ENCODE measurements around the gene IER5.
A peak's percentile ranks its signal among the peaks of the same experiment; 100 is the strongest.

IER5 gene

GRCh38 chr1:181117648-181118449 is 29.3 kb downstream of the IER5 start (continued):
- TF ChIP-seq ZNF202 (tag by site-specific recombination; IDR thresholded peaks at IDR 0.05; ENCODE audit: borderline replicate concordance): no peak
- no peak for TF ChIP-seq SALL2 (tag by site-specific recombination; IDR thresholded peaks at IDR 0.05; ENCODE audit: borderline replicate concordance)
- TF ChIP-seq KLF10 (tag by site-specific recombination; IDR thresholded peaks at IDR 0.05): no peak
- TF ChIP-seq KLF1 (tag by site-specific recombination; IDR thresholded peaks at IDR 0.05): peak; percentile 39
- TF ChIP-seq, protein P1, sequence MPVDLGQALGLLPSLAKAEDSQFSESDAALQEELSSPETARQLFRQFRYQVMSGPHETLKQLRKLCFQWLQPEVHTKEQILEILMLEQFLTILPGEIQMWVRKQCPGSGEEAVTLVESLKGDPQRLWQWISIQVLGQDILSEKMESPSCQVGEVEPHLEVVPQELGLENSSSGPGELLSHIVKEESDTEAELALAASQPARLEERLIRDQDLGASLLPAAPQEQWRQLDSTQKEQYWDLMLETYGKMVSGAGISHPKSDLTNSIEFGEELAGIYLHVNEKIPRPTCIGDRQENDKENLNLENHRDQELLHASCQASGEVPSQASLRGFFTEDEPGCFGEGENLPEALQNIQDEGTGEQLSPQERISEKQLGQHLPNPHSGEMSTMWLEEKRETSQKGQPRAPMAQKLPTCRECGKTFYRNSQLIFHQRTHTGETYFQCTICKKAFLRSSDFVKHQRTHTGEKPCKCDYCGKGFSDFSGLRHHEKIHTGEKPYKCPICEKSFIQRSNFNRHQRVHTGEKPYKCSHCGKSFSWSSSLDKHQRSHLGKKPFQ (tag by site-specific recombination; IDR thresholded peaks at IDR 0.05): peak; percentile 57; the same call in 1 of the 2 replicates
- TF ChIP-seq HOXD13 (CRISPR knock-in tag; IDR thresholded peaks at IDR 0.05; ENCODE audit: borderline replicate concordance): no peak
- TF ChIP-seq ZNF561 (tag by site-specific recombination; IDR thresholded peaks at IDR 0.05; ENCODE audit: borderline replicate concordance): peak; percentile 24; the same call in 1 of the 2 replicates
- peak; percentile 62; the same call in 1 of the 2 replicates for TF ChIP-seq TRIM28 (IDR thresholded peaks at IDR 0.05; ENCODE audit: borderline replicate concordance, low read length)
- TF ChIP-seq WT1 (tag by site-specific recombination; IDR thresholded peaks at IDR 0.05): peak; percentile 94
- TF ChIP-seq ZIC2 (tag by site-specific recombination; IDR thresholded peaks at IDR 0.05): peak; percentile 63
- no peak for TF ChIP-seq ZNF623 (tag by site-specific recombination; IDR thresholded peaks at IDR 0.05)
- no peak for TF ChIP-seq ZNF639 (tag by site-specific recombination; IDR thresholded peaks at IDR 0.05)
- no peak for TF ChIP-seq ZNF175 (tag by site-specific recombination; IDR thresholded peaks at IDR 0.05)
- no peak for TF ChIP-seq SETDB1 (IDR thresholded peaks at IDR 0.05; ENCODE audit: insufficient read length, low read length)

- ChIA-PET POLR2A (interaction anchor here (1.0 to 3.6 kb wide), 4 partner anchors 8 to 22 kb away, joined by 4 to 27 read pairs (median 11); no protein-coding TSS in a partner anchor), CTCF (interaction anchor here (0.7 kb wide), 1 partner anchor 10 kb away, joined by 3 read pairs; no protein-coding TSS in a partner anchor)
- Histone ChIP-seq H3K27ac (ENCODE audit: extremely low read depth, low read depth, low read length) (no peak overlapping the region), H3K9me3 (ENCODE audit: control insufficient read depth, insufficient read depth, low read depth, low read length) (no peaks in the 10 kb centered on the region), H3K4me3 (ENCODE audit: low read depth, low read length) (no peak overlapping the region), H3K4me1 (ENCODE audit: control insufficient read depth, insufficient read depth, low read length) (peaks cover 5% of the 10 kb centered on the region; the same call in 1 of the 2 replicates), H3K36me3 (ENCODE audit: control insufficient read depth in 2 of 2, insufficient read depth in 1 of 2, low read length in 2 of 2) (no peaks in the 10 kb centered on the region)
- TF ChIP-seq TRIM28 (IDR thresholded peaks at IDR 0.05; ENCODE audit: borderline replicate concordance, low read length) (peak; percentile 99), ZNF341 (tag by site-specific recombination; IDR thresholded peaks at IDR 0.05; ENCODE audit: low read depth) (0 out of 2 replicates have a peak, but pooled peaks have one; percentile 14), SETDB1 (IDR thresholded peaks at IDR 0.05; ENCODE audit: insufficient read length, low read length) (peak; percentile 62), ZFHX2 (tag by site-specific recombination; conservative IDR thresholded peaks at IDR 0.05) (peak; percentile 61), YY1 (tag by site-specific recombination; IDR thresholded peaks at IDR 0.05) (no peak), EGR2 (tag by site-specific recombination; IDR thresholded peaks at IDR 0.05; ENCODE audit: low read depth) (peak; percentile 72), ZNF416 (tag by site-specific recombination; IDR thresholded peaks at IDR 0.05) (no peak), GLIS1 (tag by site-specific recombination; IDR thresholded peaks at IDR 0.05) (peak; percentile 68)
- TF ChIP-seq, protein P2, sequence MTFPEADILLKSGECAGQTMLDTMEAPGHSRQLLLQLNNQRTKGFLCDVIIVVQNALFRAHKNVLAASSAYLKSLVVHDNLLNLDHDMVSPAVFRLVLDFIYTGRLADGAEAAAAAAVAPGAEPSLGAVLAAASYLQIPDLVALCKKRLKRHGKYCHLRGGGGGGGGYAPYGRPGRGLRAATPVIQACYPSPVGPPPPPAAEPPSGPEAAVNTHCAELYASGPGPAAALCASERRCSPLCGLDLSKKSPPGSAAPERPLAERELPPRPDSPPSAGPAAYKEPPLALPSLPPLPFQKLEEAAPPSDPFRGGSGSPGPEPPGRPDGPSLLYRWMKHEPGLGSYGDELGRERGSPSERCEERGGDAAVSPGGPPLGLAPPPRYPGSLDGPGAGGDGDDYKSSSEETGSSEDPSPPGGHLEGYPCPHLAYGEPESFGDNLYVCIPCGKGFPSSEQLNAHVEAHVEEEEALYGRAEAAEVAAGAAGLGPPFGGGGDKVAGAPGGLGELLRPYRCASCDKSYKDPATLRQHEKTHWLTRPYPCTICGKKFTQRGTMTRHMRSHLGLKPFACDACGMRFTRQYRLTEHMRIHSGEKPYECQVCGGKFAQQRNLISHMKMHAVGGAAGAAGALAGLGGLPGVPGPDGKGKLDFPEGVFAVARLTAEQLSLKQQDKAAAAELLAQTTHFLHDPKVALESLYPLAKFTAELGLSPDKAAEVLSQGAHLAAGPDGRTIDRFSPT (tag by site-specific recombination; IDR thresholded peaks at IDR 0.05): no peak
Observed at GRCh38 chr1:181119093-181119989, 30.8 kb downstream of the IER5 start.

Data from HEK293 (cell line).